ENCODE data around the gene VPS51.

- no peak for TF ChIP-seq CTCF (conservative IDR thresholded peaks at IDR 0.05; ENCODE audit: low read depth, low read length)
- no peak for TF ChIP-seq POLR2A (IDR thresholded peaks at IDR 0.05; ENCODE audit: low read depth, low read length)
- TF ChIP-seq RCOR1 (IDR thresholded peaks at IDR 0.05; ENCODE audit: insufficient replicate concordance, low read length): no peak
- TF ChIP-seq CHD1 (IDR thresholded peaks at IDR 0.05; ENCODE audit: low read depth, low read length): no peak
- no peak for TF ChIP-seq RAD21 (IDR thresholded peaks at IDR 0.05; ENCODE audit: low read length)
- TF ChIP-seq CEBPB (IDR thresholded peaks at IDR 0.05; ENCODE audit: low read depth, low read length): no peak
- no peak for TF ChIP-seq MXI1 (IDR thresholded peaks at IDR 0.05; ENCODE audit: borderline replicate concordance, low read depth, low read length)
- TF ChIP-seq ELK1 (IDR thresholded peaks at IDR 0.05; ENCODE audit: borderline replicate concordance, low read depth, low read length): no peak
- no peak for TF ChIP-seq MAZ (IDR thresholded peaks at IDR 0.05; ENCODE audit: borderline replicate concordance, low read depth, low read length)
- TF ChIP-seq RFX5 (IDR thresholded peaks at IDR 0.05; ENCODE audit: low read depth, low read length): no peak
- no peak for TF ChIP-seq BHLHE40 (IDR thresholded peaks at IDR 0.05; ENCODE audit: low read depth, low read length)
Measured at GRCh38 chr11:65114538-65115171, 18.6 kb downstream of the VPS51 start.

All from IMR-90 (cell line).